GM23338 (cell line): Measurements from ENCODE around the gene TDG. TPM values are rescaled to one million over a fixed set of nuclear protein-coding genes. Genes with fewer than 3 reads are reported as not detected.

ENCODE experiments used
- ATAC-seq: fragments of 200-7000 bp; cut with Tn5 transposase; 3 replicates; pipeline ENCODE4 v1.9.1; 2020
- DNase-seq: peaks from one replicate; pipeline ENCODE4 v3.0.0-alpha.2; 2015; ENCODE audit warnings: low spot score
- H2AFZ ChIP-seq: fragments of 200-600 bp; sonication (generic); 2 replicates; pipeline ENCODE4 v1.8.0; 2016; ENCODE audit warnings: antibody characterized with exemption, mild to moderate bottlenecking, moderate library complexity
- H3F3A ChIP-seq: fragments of 200-600 bp; sonication (generic); replicated peaks from 2 replicates; pipeline ENCODE4 v1.8.0; 2017; ENCODE audit warnings: antibody characterized with exemption, mixed run types, low read depth
- H3K27ac ChIP-seq: fragments of 200-600 bp; sonication (generic); 2 replicates; pipeline ENCODE4 v1.6.1; 2016; ENCODE audit warnings: low read depth
- H3K27me3 ChIP-seq: fragments of 200-600 bp; sonication (generic); 2 replicates; pipeline ENCODE4 v1.8.0; 2016; ENCODE audit warnings: mild to moderate bottlenecking, mixed run types, moderate library complexity; ENCODE audit not compliant: insufficient read depth
- H3K36me3 ChIP-seq: fragments of 200-600 bp; sonication (generic); 2 replicates; pipeline ENCODE4 v1.8.0; 2016; ENCODE audit warnings: mild to moderate bottlenecking; ENCODE audit not compliant: insufficient read depth
- H3K4me1 ChIP-seq: fragments of 200-600 bp; sonication (generic); 2 replicates; pipeline ENCODE4 v1.8.0; 2016; ENCODE audit warnings: mild to moderate bottlenecking, moderate library complexity; ENCODE audit not compliant: insufficient read depth
- H3K4me2 ChIP-seq: fragments of 200-600 bp; sonication (generic); 2 replicates; pipeline ENCODE4 v1.7.1; 2017; ENCODE audit warnings: mixed run types
- H3K4me3 ChIP-seq: fragments of 200-600 bp; sonication (generic); 2 replicates; pipeline ENCODE4 v1.6.1; 2016; ENCODE audit warnings: mixed run types
- H3K79me2 ChIP-seq: fragments of 200-600 bp; sonication (generic); replicated peaks from 2 replicates; pipeline ENCODE4 v1.8.0; 2017; ENCODE audit warnings: mild to moderate bottlenecking; ENCODE audit not compliant: insufficient read depth
- H3K9me2 ChIP-seq: fragments of 200-600 bp; sonication (generic); 2 replicates; pipeline ENCODE4 v1.8.0; 2017; ENCODE audit not compliant: insufficient read depth
- H4K20me1 ChIP-seq: fragments of 200-600 bp; sonication (generic); replicated peaks from 2 replicates; pipeline ENCODE4 v1.8.0; 2017; ENCODE audit warnings: mild to moderate bottlenecking; ENCODE audit not compliant: insufficient read depth
- H3K27ac Mint-ChIP-seq: 2 replicates; pipeline ENCODE4 v1.8.0; 2020; ENCODE audit warnings: inconsistent platforms, mild to moderate bottlenecking, moderate library complexity, mixed read lengths
- H3K27me3 Mint-ChIP-seq: 3 replicates; pipeline ENCODE4 v1.8.0; 2022; ENCODE audit warnings: low read depth, mild to moderate bottlenecking, moderate library complexity, mixed read lengths, inconsistent platforms; ENCODE audit not compliant: insufficient read depth, poor library complexity
- H3K36me3 Mint-ChIP-seq: 3 replicates; pipeline ENCODE4 v1.8.0; 2021; ENCODE audit warnings: low read depth, mild to moderate bottlenecking, inconsistent platforms, moderate library complexity, mixed read lengths
- H3K4me1 Mint-ChIP-seq: 3 replicates; pipeline ENCODE4 v1.8.0; 2020; ENCODE audit warnings: mild to moderate bottlenecking, inconsistent platforms, mixed read lengths
- H3K4me3 Mint-ChIP-seq: 3 replicates; pipeline ENCODE4 v1.8.0; 2021; ENCODE audit warnings: moderate library complexity, mild to moderate bottlenecking, inconsistent platforms, mixed read lengths
- H3K9me3 Mint-ChIP-seq: 3 replicates; pipeline ENCODE4 v1.8.0; 2020; ENCODE audit warnings: moderate library complexity, mild to moderate bottlenecking, inconsistent platforms, mixed read lengths
- CREB1 ChIP-seq: fragments of 250-450 bp; sonication (Bioruptor Pico); IDR thresholded peaks from 2 replicates; pipeline ENCODE4 v1.5.0; 2020; ENCODE audit warnings: low read depth, mild to moderate bottlenecking, moderate library complexity
- EZH2 ChIP-seq: fragments of 200-600 bp; sonication (generic); IDR thresholded peaks from one replicate; pipeline ENCODE4 v1.8.0; 2017; ENCODE audit warnings: antibody characterized with exemption, mild to moderate bottlenecking, low read depth; ENCODE audit not compliant: unreplicated experiment
- EZH2phosphoT487 ChIP-seq: fragments of 200-600 bp; sonication (generic); IDR thresholded peaks from one replicate; pipeline ENCODE4 v1.8.1; 2018; ENCODE audit warnings: antibody characterized with exemption; ENCODE audit not compliant: unreplicated experiment
- JUNB ChIP-seq: IDR thresholded peaks from one replicate; pipeline ENCODE4 v1.6.1; 2016; ENCODE audit warnings: antibody characterized with exemption; ENCODE audit not compliant: unreplicated experiment
- NANOG ChIP-seq: IDR thresholded peaks from 2 replicates; pipeline ENCODE4 v1.6.1; 2016; ENCODE audit warnings: antibody characterized with exemption, borderline replicate concordance
- POLR2AphosphoS5 ChIP-seq: IDR thresholded peaks from 2 replicates; pipeline ENCODE4 v1.6.1; 2016; ENCODE audit warnings: antibody characterized with exemption, low read depth
- STAT1 ChIP-seq: IDR thresholded peaks from one replicate; pipeline ENCODE4 v1.6.1; 2016; ENCODE audit warnings: antibody characterized with exemption; ENCODE audit not compliant: unreplicated experiment
- ZNF114 ChIP-seq: fragments of 250-450 bp; sonication (Bioruptor Pico); IDR thresholded peaks from 2 replicates; pipeline ENCODE4 v1.5.0; 2020; ENCODE audit warnings: mild to moderate bottlenecking, moderate library complexity
- ZNF331 ChIP-seq: fragments of 250-450 bp; sonication (Bioruptor Pico); IDR thresholded peaks from 2 replicates; pipeline ENCODE4 v1.5.0; 2020; ENCODE audit warnings: low read depth, mild to moderate bottlenecking, moderate library complexity
- polyA plus RNA-seq: library from polyadenylated mRNA; unstranded; fragments of >200 nt; fragmentation: Nextera tagmentation; extraction: Ambion mirVana; gene quantifications from 2 replicates; pipeline ENCODE4 v1.2.1, GENCODE V29; 2016
- total RNA-seq: library from RNA; depleted of rRNA; stranded (reverse); fragments of >200 nt; shearing (Covaris generic); gene quantifications from 2 replicates; pipeline ENCODE4 v1.2.3, GENCODE V29; 2014
- TF ChIP-seq, protein P1 (sequence below), 2 experiments: fragments of 200-600 bp in 1 of 2; sonication (generic) in 1 of 2; conservative IDR thresholded peaks; 2 replicates each; pipeline versions ENCODE4 v1.5.1 to v1.6.1; 2016 to 2017; ENCODE audit warnings: antibody characterized with exemption in 2 of 2, low read depth in 2 of 2, mild to moderate bottlenecking in 2 of 2, moderate library complexity in 1 of 2
- TF ChIP-seq, protein P2 (sequence below): IDR thresholded peaks from one replicate; pipeline ENCODE4 v1.6.1; 2018; ENCODE audit warnings: antibody characterized with exemption; ENCODE audit not compliant: unreplicated experiment
- TF ChIP-seq, protein P3 (sequence below): IDR thresholded peaks from 2 replicates; pipeline ENCODE4 v1.6.1; 2016; ENCODE audit warnings: antibody characterized with exemption
- TF ChIP-seq, protein P4 (sequence below): fragments of 250-450 bp; sonication (Bioruptor Pico); IDR thresholded peaks from 2 replicates; pipeline ENCODE4 v1.5.0; 2020; ENCODE audit warnings: mild to moderate bottlenecking, moderate library complexity

Gene TDG
- total and polyA plus RNA-seq, 2 experiments from 2014 or later, result 57.0 to 66.2 TPM

DNA sequence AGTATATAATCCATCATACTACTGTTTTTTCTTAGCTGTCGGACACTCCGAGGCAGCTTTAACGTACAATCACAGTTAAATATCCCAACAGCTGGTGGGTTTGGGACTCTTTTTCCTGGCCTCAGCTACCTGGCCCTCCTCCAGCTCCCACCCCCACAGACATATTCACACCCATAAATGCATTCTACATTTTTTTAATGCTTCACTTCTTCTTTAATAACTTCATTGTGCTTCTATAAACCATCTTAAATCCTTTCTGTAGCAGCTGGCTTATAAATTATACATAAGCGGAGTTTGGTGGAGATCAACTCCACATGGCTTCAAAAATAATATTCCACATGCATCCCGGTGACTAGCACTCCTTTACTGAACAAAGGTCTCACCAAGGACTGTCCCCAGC, 33.3 kb downstream of the TDG start:
- Mint-ChIP-seq H3K27me3 (no peaks in the 10 kb centered on the region), H3K4me3 (no peak overlapping the region), H3K27ac (no peak overlapping the region), H3K4me1 (peaks cover 2% of the 10 kb centered on the region; the same call in 1 of the 3 replicates), H3K36me3 (no peaks in the 10 kb centered on the region), H3K9me3 (no peaks in the 10 kb centered on the region)
- no peak for DNase-seq
- no peaks in the 10 kb centered on the region for H3K36me3 ChIP-seq
- no peak overlapping the region for H3K4me3 ChIP-seq
- no peaks in the 10 kb centered on the region for H3K9me2 ChIP-seq
- no peaks in the 10 kb centered on the region for H4K20me1 ChIP-seq
- no peaks in the 10 kb centered on the region for H3K79me2 ChIP-seq
- H3K4me1 ChIP-seq, result 0 out of 2 replicates have a peak, but pooled peaks cover 4% of the 10 kb centered on the region
- H3K27ac ChIP-seq, result no peak overlapping the region
- TF ChIP-seq NANOG, result no peak
- TF ChIP-seq, protein P1, sequence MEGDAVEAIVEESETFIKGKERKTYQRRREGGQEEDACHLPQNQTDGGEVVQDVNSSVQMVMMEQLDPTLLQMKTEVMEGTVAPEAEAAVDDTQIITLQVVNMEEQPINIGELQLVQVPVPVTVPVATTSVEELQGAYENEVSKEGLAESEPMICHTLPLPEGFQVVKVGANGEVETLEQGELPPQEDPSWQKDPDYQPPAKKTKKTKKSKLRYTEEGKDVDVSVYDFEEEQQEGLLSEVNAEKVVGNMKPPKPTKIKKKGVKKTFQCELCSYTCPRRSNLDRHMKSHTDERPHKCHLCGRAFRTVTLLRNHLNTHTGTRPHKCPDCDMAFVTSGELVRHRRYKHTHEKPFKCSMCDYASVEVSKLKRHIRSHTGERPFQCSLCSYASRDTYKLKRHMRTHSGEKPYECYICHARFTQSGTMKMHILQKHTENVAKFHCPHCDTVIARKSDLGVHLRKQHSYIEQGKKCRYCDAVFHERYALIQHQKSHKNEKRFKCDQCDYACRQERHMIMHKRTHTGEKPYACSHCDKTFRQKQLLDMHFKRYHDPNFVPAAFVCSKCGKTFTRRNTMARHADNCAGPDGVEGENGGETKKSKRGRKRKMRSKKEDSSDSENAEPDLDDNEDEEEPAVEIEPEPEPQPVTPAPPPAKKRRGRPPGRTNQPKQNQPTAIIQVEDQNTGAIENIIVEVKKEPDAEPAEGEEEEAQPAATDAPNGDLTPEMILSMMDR (conservative IDR thresholded peaks at IDR 0.05; ENCODE audit: low read depth in 2 of 2), result no peak
- TF ChIP-seq, protein P2, sequence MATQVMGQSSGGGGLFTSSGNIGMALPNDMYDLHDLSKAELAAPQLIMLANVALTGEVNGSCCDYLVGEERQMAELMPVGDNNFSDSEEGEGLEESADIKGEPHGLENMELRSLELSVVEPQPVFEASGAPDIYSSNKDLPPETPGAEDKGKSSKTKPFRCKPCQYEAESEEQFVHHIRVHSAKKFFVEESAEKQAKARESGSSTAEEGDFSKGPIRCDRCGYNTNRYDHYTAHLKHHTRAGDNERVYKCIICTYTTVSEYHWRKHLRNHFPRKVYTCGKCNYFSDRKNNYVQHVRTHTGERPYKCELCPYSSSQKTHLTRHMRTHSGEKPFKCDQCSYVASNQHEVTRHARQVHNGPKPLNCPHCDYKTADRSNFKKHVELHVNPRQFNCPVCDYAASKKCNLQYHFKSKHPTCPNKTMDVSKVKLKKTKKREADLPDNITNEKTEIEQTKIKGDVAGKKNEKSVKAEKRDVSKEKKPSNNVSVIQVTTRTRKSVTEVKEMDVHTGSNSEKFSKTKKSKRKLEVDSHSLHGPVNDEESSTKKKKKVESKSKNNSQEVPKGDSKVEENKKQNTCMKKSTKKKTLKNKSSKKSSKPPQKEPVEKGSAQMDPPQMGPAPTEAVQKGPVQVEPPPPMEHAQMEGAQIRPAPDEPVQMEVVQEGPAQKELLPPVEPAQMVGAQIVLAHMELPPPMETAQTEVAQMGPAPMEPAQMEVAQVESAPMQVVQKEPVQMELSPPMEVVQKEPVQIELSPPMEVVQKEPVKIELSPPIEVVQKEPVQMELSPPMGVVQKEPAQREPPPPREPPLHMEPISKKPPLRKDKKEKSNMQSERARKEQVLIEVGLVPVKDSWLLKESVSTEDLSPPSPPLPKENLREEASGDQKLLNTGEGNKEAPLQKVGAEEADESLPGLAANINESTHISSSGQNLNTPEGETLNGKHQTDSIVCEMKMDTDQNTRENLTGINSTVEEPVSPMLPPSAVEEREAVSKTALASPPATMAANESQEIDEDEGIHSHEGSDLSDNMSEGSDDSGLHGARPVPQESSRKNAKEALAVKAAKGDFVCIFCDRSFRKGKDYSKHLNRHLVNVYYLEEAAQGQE, result no peak
- TF ChIP-seq EZH2phosphoT487, result no peak
- TF ChIP-seq, protein P3, sequence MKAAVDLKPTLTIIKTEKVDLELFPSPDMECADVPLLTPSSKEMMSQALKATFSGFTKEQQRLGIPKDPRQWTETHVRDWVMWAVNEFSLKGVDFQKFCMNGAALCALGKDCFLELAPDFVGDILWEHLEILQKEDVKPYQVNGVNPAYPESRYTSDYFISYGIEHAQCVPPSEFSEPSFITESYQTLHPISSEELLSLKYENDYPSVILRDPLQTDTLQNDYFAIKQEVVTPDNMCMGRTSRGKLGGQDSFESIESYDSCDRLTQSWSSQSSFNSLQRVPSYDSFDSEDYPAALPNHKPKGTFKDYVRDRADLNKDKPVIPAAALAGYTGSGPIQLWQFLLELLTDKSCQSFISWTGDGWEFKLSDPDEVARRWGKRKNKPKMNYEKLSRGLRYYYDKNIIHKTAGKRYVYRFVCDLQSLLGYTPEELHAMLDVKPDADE, result no peak
- TF ChIP-seq, protein P4, sequence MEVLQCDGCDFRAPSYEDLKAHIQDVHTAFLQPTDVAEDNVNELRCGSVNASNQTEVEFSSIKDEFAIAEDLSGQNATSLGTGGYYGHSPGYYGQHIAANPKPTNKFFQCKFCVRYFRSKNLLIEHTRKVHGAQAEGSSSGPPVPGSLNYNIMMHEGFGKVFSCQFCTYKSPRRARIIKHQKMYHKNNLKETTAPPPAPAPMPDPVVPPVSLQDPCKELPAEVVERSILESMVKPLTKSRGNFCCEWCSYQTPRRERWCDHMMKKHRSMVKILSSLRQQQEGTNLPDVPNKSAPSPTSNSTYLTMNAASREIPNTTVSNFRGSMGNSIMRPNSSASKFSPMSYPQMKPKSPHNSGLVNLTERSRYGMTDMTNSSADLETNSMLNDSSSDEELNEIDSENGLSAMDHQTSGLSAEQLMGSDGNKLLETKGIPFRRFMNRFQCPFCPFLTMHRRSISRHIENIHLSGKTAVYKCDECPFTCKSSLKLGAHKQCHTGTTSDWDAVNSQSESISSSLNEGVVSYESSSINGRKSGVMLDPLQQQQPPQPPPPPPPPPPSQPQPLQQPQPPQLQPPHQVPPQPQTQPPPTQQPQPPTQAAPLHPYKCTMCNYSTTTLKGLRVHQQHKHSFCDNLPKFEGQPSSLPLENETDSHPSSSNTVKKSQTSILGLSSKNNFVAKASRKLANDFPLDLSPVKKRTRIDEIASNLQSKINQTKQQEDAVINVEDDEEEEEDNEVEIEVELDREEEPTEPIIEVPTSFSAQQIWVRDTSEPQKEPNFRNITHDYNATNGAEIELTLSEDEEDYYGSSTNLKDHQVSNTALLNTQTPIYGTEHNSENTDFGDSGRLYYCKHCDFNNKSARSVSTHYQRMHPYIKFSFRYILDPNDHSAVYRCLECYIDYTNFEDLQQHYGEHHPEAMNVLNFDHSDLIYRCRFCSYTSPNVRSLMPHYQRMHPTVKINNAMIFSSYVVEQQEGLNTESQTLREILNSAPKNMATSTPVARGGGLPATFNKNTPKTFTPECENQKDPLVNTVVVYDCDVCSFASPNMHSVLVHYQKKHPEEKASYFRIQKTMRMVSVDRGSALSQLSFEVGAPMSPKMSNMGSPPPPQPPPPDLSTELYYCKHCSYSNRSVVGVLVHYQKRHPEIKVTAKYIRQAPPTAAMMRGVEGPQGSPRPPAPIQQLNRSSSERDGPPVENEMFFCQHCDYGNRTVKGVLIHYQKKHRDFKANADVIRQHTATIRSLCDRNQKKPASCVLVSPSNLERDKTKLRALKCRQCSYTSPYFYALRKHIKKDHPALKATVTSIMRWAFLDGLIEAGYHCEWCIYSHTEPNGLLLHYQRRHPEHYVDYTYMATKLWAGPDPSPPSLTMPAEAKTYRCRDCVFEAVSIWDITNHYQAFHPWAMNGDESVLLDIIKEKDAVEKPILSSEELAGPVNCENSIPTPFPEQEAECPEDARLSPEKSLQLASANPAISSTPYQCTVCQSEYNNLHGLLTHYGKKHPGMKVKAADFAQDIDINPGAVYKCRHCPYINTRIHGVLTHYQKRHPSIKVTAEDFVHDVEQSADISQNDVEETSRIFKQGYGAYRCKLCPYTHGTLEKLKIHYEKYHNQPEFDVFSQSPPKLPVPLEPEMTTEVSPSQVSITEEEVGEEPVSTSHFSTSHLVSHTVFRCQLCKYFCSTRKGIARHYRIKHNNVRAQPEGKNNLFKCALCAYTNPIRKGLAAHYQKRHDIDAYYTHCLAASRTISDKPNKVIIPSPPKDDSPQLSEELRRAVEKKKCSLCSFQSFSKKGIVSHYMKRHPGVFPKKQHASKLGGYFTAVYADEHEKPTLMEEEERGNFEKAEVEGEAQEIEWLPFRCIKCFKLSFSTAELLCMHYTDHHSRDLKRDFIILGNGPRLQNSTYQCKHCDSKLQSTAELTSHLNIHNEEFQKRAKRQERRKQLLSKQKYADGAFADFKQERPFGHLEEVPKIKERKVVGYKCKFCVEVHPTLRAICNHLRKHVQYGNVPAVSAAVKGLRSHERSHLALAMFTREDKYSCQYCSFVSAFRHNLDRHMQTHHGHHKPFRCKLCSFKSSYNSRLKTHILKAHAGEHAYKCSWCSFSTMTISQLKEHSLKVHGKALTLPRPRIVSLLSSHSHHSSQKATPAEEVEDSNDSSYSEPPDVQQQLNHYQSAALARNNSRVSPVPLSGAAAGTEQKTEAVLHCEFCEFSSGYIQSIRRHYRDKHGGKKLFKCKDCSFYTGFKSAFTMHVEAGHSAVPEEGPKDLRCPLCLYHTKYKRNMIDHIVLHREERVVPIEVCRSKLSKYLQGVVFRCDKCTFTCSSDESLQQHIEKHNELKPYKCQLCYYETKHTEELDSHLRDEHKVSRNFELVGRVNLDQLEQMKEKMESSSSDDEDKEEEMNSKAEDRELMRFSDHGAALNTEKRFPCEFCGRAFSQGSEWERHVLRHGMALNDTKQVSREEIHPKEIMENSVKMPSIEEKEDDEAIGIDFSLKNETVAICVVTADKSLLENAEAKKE (CRISPR knock-in tag), result no peak
- TF ChIP-seq ZNF114, result no peak
- no peak for TF ChIP-seq CREB1 (CRISPR knock-in tag)
- TF ChIP-seq ZNF331, result no peak
- TF ChIP-seq EZH2, result no peak
- no peak for TF ChIP-seq JUNB
- TF ChIP-seq STAT1, result no peak
- no peak for TF ChIP-seq POLR2AphosphoS5
- no peak overlapping the region for H3K4me2 ChIP-seq
- no peaks in the 10 kb centered on the region for H3F3A ChIP-seq
- ATAC-seq, result no peak
- no peaks in the 10 kb centered on the region for H3K27me3 ChIP-seq
- no peak overlapping the region for H2AFZ ChIP-seq
